SH-SY5Y (cell line): ENCODE data around the gene DKC1.

Experiments
- GATA2 ChIP-seq: IDR thresholded peaks from 2 replicates; pipeline ENCODE4 v1.6.1; 2011; ENCODE audit warnings: mild to moderate bottlenecking, low read depth, low read length
- GATA3 ChIP-seq: IDR thresholded peaks from 2 replicates; pipeline ENCODE4 v1.6.1; 2011; ENCODE audit warnings: low read depth, mild to moderate bottlenecking, low read length, moderate library complexity

Gene DKC1

GRCh38 chrX:154750301-154751202, 12.1 kb upstream of the DKC1 start, which contains the start of gene GAB3:
GAB3 (minus strand) TSS chrX:154751077; CDS start chrX:154751025, 52 bp downstream.
- no peak for TF ChIP-seq GATA3
- TF ChIP-seq GATA2: no peak

GRCh38 chrX:154751203-154751668, 11.4 kb upstream of the DKC1 start:
- no peak for TF ChIP-seq GATA3

- no peak for TF ChIP-seq GATA3
- TF ChIP-seq GATA2: no peak
These were observed 10.9 kb upstream of the DKC1 start for GRCh38 chrX:154751669-154752271.

DNA sequence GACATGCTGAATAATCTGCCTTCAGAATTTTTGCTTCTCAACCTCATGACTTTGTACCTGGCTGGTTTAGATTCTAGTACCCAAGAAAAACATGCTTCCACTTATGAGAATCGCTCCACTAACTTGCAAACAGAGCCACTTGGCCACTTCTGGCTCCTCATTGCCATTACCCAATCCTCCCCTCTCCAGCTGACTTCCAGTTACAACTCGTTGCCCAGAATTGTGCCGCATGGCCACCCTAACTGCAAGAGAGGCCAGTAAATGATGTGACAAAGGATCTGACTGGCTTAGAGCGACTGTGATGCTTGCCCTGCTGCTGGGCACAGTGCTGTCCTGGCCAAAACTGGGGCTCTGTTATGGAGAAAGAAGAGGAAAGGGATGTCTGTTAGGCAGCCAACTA, 4.0 kb upstream of the DKC1 start:
- TF ChIP-seq GATA3 (no peak), GATA2 (no peak)

- no peak for TF ChIP-seq GATA2
- TF ChIP-seq GATA3: no peak
These were observed 607 bp upstream of the DKC1 start for GRCh38 chrX:154761977-154762536.

DNA sequence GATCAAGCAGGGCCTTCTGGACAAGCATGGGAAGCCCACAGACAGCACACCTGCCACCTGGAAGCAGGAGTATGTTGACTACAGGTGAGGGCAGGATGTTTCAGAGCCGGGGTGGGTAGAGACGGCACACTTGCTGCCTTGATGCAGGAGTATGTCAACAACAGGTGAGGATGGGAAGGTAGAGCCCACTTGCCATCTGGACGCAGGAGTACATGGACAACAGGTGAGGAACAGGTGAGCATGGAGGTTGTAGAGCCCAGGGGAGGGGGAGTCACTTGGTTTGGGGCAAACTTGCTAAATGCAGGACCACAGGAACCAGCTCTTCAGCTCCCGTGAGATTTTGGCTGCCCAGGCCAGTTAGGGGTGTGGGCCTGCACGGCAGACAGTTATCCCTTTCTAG, 12.0 kb downstream of the DKC1 start:
- no peak for TF ChIP-seq GATA3
- no peak for TF ChIP-seq GATA2

- TF ChIP-seq GATA3 (no peak), GATA2 (no peak)
These were observed 13.0 kb downstream of the DKC1 start for GRCh38 chrX:154775419-154776349.

- TF ChIP-seq GATA2 (no peak), GATA3 (no peak)
These were observed 14.1 kb downstream of the DKC1 start for GRCh38 chrX:154776753-154777152.

DNA sequence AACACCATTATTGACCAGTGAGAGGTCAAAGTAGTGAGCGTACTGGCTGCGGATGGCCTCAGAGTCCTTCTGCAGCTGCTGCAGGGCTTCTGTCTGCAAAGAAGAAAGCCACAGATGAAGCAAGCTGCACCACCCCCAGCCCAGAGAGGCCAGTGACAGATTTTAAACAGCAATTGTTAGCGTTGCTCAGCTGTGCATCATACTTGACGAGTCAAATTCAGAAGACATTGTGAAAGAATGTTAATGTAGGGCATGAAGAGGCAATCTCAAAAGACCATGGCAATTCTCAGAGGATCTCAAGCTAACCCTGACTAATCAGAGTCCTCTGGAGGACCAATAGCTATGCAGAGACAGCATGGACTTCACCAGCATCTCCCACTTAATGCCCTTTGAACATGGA, 16.6 kb downstream of the DKC1 start:
- TF ChIP-seq GATA3: no peak
- no peak for TF ChIP-seq GATA2

DNA sequence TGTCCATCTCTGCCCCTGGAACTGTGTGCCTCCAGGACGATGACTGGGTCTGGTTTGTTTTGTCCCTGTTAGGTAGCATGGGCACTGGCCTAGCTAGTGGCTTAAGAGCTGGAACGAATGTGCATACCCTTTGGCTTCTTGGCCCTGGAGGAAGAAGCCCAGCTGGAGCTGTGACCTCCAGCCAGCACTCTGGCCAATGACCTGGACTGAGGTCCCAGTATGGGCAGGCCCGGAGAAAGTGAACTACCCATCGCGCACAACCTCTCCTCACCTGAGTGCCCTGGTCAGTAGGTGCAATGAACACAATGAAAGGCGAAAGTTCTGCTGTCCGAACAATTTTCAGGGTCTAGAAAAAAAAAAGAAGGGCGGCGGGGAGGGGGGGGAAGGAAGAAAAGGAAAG, 18.3 kb downstream of the DKC1 start:
- TF ChIP-seq GATA2 (no peak), GATA3 (no peak)

- TF ChIP-seq GATA3 (no peak), GATA2 (no peak)
These were observed 21.7 kb downstream of the DKC1 start for GRCh38 chrX:154784149-154784995.

GRCh38 chrX:154785716-154786115, 23.1 kb downstream of the DKC1 start:
- TF ChIP-seq GATA2 (no peak), GATA3 (no peak)

- no peak for TF ChIP-seq GATA2
- no peak for TF ChIP-seq GATA3
These were observed 28.8 kb downstream of the DKC1 start for GRCh38 chrX:154791467-154791866.
